ENCODE results near the gene SAP30. TPM values are rescaled to one million over a fixed set of nuclear protein-coding genes. Genes with fewer than 3 reads are reported as not detected.

SAP30 gene
- total RNA-seq, 2 donors from 2014 or later = 25.4 to 27.3 TPM

- Histone ChIP-seq H3K4me3 (no peak overlapping the region), H3K4me1 (peaks cover 0 to 10% of the 10 kb centered on the region in 2 donors), H3K9me3 (no peaks in the 10 kb centered on the region), H3K36me3 (peaks cover 4% of the 10 kb centered on the region), H3K27me3 (no peaks in the 10 kb centered on the region), H3K27ac (no peak overlapping the region)
- no peak for DNase-seq (ENCODE audit: low spot score)
- no peak for TF ChIP-seq CTCF (IDR thresholded peaks at IDR 0.05)
Observed at GRCh38 chr4:173337463-173337862, 33.3 kb upstream of the SAP30 start.

GRCh38 chr4:173343832-173344397 lies 26.8 kb upstream of the SAP30 start:
- Histone ChIP-seq H3K9me3 (no peaks in the 10 kb centered on the region), H3K36me3 (no peaks in the 10 kb centered on the region), H3K27ac (peak overlapping the region in 1 of 2 donors; percentile 2), H3K4me3 (no peak overlapping the region), H3K27me3 (no peaks in the 10 kb centered on the region), H3K4me1 (no peaks in the 10 kb centered on the region)
- no peak for TF ChIP-seq CTCF (IDR thresholded peaks at IDR 0.05)
- no peak for DNase-seq (ENCODE audit: low spot score)

- H3K9me3 ChIP-seq = no peaks in the 10 kb centered on the region
- H3K27ac ChIP-seq = no peak overlapping the region
- H3K4me3 ChIP-seq = no peak overlapping the region
- H3K4me1 ChIP-seq = no peaks in the 10 kb centered on the region
- DNase-seq (ENCODE audit: low spot score) = no peak
- no peak for TF ChIP-seq CTCF (IDR thresholded peaks at IDR 0.05)
- H3K27me3 ChIP-seq = no peaks in the 10 kb centered on the region
- H3K36me3 ChIP-seq = no peaks in the 10 kb centered on the region
Observed at GRCh38 chr4:173345648-173346047, 25.1 kb upstream of the SAP30 start.

- no peak for TF ChIP-seq CTCF (IDR thresholded peaks at IDR 0.05)
- no peaks in the 10 kb centered on the region for H3K36me3 ChIP-seq
- H3K4me1 ChIP-seq = no peaks in the 10 kb centered on the region
- DNase-seq (ENCODE audit: low spot score) = no peak
- H3K9me3 ChIP-seq = no peaks in the 10 kb centered on the region
- H3K27me3 ChIP-seq = no peaks in the 10 kb centered on the region
- H3K4me3 ChIP-seq = no peak overlapping the region
- H3K27ac ChIP-seq = no peak overlapping the region
Observed at GRCh38 chr4:173346074-173346473, 24.7 kb upstream of the SAP30 start.

- Histone ChIP-seq H3K4me1 (no peaks in the 10 kb centered on the region), H3K27ac (no peak overlapping the region), H3K36me3 (no peaks in the 10 kb centered on the region), H3K9me3 (no peaks in the 10 kb centered on the region), H3K27me3 (no peaks in the 10 kb centered on the region), H3K4me3 (no peak overlapping the region)
- DNase-seq (ENCODE audit: low spot score) = no peak
- no peak for TF ChIP-seq CTCF (IDR thresholded peaks at IDR 0.05)
Observed at GRCh38 chr4:173347467-173347866, 23.3 kb upstream of the SAP30 start.

- Histone ChIP-seq H3K4me1 (no peaks in the 10 kb centered on the region), H3K36me3 (no peaks in the 10 kb centered on the region), H3K27me3 (no peaks in the 10 kb centered on the region), H3K4me3 (no peak overlapping the region), H3K9me3 (no peaks in the 10 kb centered on the region), H3K27ac (no peak overlapping the region)
- no peak for DNase-seq (ENCODE audit: low spot score)
- no peak for TF ChIP-seq CTCF (IDR thresholded peaks at IDR 0.05)
Observed at GRCh38 chr4:173357939-173358338, 12.8 kb upstream of the SAP30 start.

All from right atrium auricular region (tissue), 2 donors.